Peyer's patch (tissue), 4 donors: ENCODE data around the gene EXOC4.

Experiments used
- POLR2A ChIP-seq, 2 donors: fragments of 450-650 bp; IDR thresholded peaks; one replicate each; pipeline ENCODE4 v1.5.1; 2017; ENCODE audit warnings: antibody characterized with exemption in 2 of 2, mild to moderate bottlenecking in 2 of 2, moderate library complexity in 2 of 2
- TF ChIP-seq, protein P1 (sequence below), 6 experiments: fragments of 450-650 bp in 4 of 6; fragments of 200-600 bp in 2 of 6; sonication (generic) in 1 of 6; IDR thresholded peaks; one replicate each; pipeline ENCODE4 v1.5.1; 2017 to 2019; ENCODE audit warnings: antibody characterized with exemption in 6 of 6, mild to moderate bottlenecking in 3 of 6, moderate library complexity in 1 of 6

DNA sequence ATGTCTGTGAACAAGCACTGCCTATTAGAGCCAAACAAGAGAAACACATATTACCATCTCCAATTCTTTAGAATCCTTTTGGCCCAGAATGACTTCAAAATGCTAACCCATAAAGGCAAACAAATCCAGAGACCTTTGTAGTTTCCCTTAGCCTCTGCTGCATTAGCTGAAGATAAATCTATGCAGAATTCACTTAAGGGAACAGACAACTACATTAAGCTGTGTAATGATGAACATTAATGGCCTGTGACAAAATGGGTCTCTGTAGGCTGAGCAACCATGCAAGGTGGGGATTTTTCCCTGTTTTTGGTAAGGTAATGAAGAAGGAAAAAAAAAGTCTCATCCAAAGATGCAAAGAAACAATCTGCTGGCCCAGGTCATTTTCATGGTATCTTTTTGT, 411.6 kb downstream of the EXOC4 start:
- TF ChIP-seq, protein P1, sequence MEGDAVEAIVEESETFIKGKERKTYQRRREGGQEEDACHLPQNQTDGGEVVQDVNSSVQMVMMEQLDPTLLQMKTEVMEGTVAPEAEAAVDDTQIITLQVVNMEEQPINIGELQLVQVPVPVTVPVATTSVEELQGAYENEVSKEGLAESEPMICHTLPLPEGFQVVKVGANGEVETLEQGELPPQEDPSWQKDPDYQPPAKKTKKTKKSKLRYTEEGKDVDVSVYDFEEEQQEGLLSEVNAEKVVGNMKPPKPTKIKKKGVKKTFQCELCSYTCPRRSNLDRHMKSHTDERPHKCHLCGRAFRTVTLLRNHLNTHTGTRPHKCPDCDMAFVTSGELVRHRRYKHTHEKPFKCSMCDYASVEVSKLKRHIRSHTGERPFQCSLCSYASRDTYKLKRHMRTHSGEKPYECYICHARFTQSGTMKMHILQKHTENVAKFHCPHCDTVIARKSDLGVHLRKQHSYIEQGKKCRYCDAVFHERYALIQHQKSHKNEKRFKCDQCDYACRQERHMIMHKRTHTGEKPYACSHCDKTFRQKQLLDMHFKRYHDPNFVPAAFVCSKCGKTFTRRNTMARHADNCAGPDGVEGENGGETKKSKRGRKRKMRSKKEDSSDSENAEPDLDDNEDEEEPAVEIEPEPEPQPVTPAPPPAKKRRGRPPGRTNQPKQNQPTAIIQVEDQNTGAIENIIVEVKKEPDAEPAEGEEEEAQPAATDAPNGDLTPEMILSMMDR (IDR thresholded peaks at IDR 0.05) = no peak
- TF ChIP-seq POLR2A (IDR thresholded peaks at IDR 0.05) = no peak
